HepG2 (cell line): Measurements from ENCODE around the gene FASTK. TPM values are rescaled to one million over a fixed set of nuclear protein-coding genes. Genes with fewer than 3 reads are reported as not detected.

Experiments
- ARNT2 ChIP-seq: sonication (generic); formaldehyde crosslinking; IDR thresholded peaks from 2 replicates; pipeline ENCODE4 v1.8.0; 2022; ENCODE audit warnings: mild to moderate bottlenecking, low read depth, missing genetic modification reagents, moderate library complexity
- E2F1 ChIP-seq: sonication (generic); formaldehyde crosslinking; IDR thresholded peaks from 2 replicates; pipeline ENCODE4 v1.5.0; 2020; ENCODE audit warnings: missing genetic modification reagents
- FOXC1 ChIP-seq: sonication (generic); formaldehyde crosslinking; IDR thresholded peaks from 2 replicates; pipeline ENCODE4 v1.8.0; 2022; ENCODE audit warnings: mild to moderate bottlenecking, missing genetic modification reagents, borderline replicate concordance
- HOXA3 ChIP-seq: sonication (generic); formaldehyde crosslinking; IDR thresholded peaks from 2 replicates; pipeline ENCODE4 v1.5.0; 2020; ENCODE audit warnings: missing genetic modification reagents
- IKZF4 ChIP-seq: sonication (generic); formaldehyde crosslinking; IDR thresholded peaks from 2 replicates; pipeline ENCODE4 v1.5.1; 2020; ENCODE audit warnings: borderline replicate concordance, mild to moderate bottlenecking, low read depth, missing genetic modification reagents; ENCODE audit errors: not compliant biosample characterization
- MIER3 ChIP-seq: IDR thresholded peaks from 2 replicates; pipeline ENCODE4 v1.6.1; 2016; ENCODE audit warnings: missing compliant biosample characterization, borderline replicate concordance
- NCOA1 ChIP-seq: sonication (generic); formaldehyde crosslinking; IDR thresholded peaks from 2 replicates; pipeline ENCODE4 v1.9.0; 2021; ENCODE audit warnings: missing genetic modification reagents
- RFX5 ChIP-seq: IDR thresholded peaks from 2 replicates; pipeline ENCODE4 v1.6.1; 2011; ENCODE audit warnings: low read depth, low read length, improper control_type of control experiment
- RFXANK ChIP-seq: IDR thresholded peaks from 2 replicates; pipeline ENCODE4 v1.6.1; 2016
- SALL1 ChIP-seq: sonication (generic); formaldehyde crosslinking; IDR thresholded peaks from 2 replicates; pipeline ENCODE4 v1.8.0; 2022; ENCODE audit warnings: mild to moderate bottlenecking, missing genetic modification reagents
- SALL2 ChIP-seq: sonication (generic); formaldehyde crosslinking; IDR thresholded peaks from 2 replicates; pipeline ENCODE4 v1.8.1; 2023; ENCODE audit warnings: mild to moderate bottlenecking, missing genetic modification reagents, inconsistent platforms
- SAP130 ChIP-seq: IDR thresholded peaks from 2 replicates; pipeline ENCODE4 v1.6.1; 2016; ENCODE audit warnings: low read depth
- ZNF101 ChIP-seq: sonication (generic); formaldehyde crosslinking; IDR thresholded peaks from 2 replicates; pipeline ENCODE4 v1.4.0; 2020; ENCODE audit warnings: mild to moderate bottlenecking, low read depth, missing genetic modification reagents, borderline replicate concordance
- ZNF367 ChIP-seq: sonication (generic); formaldehyde crosslinking; IDR thresholded peaks from 2 replicates; pipeline ENCODE4 v1.4.0; 2020; ENCODE audit warnings: missing genetic modification reagents, borderline replicate concordance
- ZNF432 ChIP-seq: sonication (generic); formaldehyde crosslinking; IDR thresholded peaks from 2 replicates; pipeline ENCODE4 v1.5.0; 2020; ENCODE audit warnings: missing genetic modification reagents, mild to moderate bottlenecking, borderline replicate concordance
- ZNF441 ChIP-seq: sonication (generic); formaldehyde crosslinking; IDR thresholded peaks from 2 replicates; pipeline ENCODE4 v1.7.0; 2021; ENCODE audit warnings: missing genetic modification reagents, borderline replicate concordance
- ZNF607 ChIP-seq: sonication (generic); formaldehyde crosslinking; IDR thresholded peaks from 2 replicates; pipeline ENCODE4 v1.5.1; 2020; ENCODE audit warnings: missing genetic modification reagents, mild to moderate bottlenecking, borderline replicate concordance
- ZNF776 ChIP-seq: sonication (generic); formaldehyde crosslinking; IDR thresholded peaks from 2 replicates; pipeline ENCODE4 v1.4.0; 2020; ENCODE audit warnings: mild to moderate bottlenecking, missing genetic modification reagents
- polyA plus RNA-seq, 8 experiments: library from polyadenylated mRNA; depleted of rRNA in 3 of 8; stranded (reverse) in 7 of 8; unstranded in 1 of 8; fragments of >200 nt; fragmentation: Illumina TruSeq in 4 of 8; extraction: Trizol in 4 of 8; gene quantifications; 2 replicates each; pipeline versions ENCODE4 v1.2.1 to v1.2.3, GENCODE V29; 2011 to 2016; ENCODE audit warnings: low read depth in 4 of 8, missing spikeins in 1 of 8, mixed read lengths in 1 of 8; ENCODE audit not compliant: insufficient read depth in 1 of 8
- total RNA-seq, 5 experiments: library from RNA; depleted of rRNA; stranded (reverse); fragments of >200 nt; fragmentation: Illumina TruSeq; extraction: Trizol; gene quantifications; 2 replicates each; pipeline ENCODE4 v1.2.3, GENCODE V29; 2016; ENCODE audit warnings: low read depth in 1 of 5
- TF ChIP-seq, protein P1 (sequence below): sonication (generic); formaldehyde crosslinking; IDR thresholded peaks from 2 replicates; pipeline ENCODE4 v1.4.0; 2020; ENCODE audit warnings: missing genetic modification reagents

Gene FASTK
- total and polyA plus RNA-seq, 2 of the 13 experiments (the other 11 are each of a cell fraction or from before 2014, with no cell fraction given) = 52.9 to 55.7 TPM

- TF ChIP-seq, protein P1, sequence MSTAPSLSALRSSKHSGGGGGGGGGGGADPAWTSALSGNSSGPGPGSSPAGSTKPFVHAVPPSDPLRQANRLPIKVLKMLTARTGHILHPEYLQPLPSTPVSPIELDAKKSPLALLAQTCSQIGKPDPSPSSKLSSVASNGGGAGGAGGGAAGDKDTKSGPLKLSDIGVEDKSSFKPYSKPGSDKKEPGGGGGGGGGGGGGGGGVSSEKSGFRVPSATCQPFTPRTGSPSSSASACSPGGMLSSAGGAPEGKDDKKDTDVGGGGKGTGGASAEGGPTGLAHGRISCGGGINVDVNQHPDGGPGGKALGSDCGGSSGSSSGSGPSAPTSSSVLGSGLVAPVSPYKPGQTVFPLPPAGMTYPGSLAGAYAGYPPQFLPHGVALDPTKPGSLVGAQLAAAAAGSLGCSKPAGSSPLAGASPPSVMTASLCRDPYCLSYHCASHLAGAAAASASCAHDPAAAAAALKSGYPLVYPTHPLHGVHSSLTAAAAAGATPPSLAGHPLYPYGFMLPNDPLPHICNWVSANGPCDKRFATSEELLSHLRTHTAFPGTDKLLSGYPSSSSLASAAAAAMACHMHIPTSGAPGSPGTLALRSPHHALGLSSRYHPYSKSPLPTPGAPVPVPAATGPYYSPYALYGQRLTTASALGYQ (CRISPR knock-in tag) = no peak
- TF ChIP-seq IKZF4 (CRISPR knock-in tag) = no peak
- TF ChIP-seq ZNF367 (CRISPR knock-in tag) = no peak
- TF ChIP-seq E2F1 (CRISPR knock-in tag) = no peak
- TF ChIP-seq ZNF432 = no peak
- TF ChIP-seq ZNF776 = no peak
- 0 out of 2 replicates have a peak, but pooled peaks have one; percentile 55 for TF ChIP-seq SALL2
- TF ChIP-seq SAP130 (CRISPR knock-in tag) = peak; percentile 82
- TF ChIP-seq HOXA3 (CRISPR knock-in tag) = peak; percentile 42; the same call in 1 of the 2 replicates
- no peak for TF ChIP-seq ZNF101 (CRISPR knock-in tag)
- TF ChIP-seq MIER3 = peak; percentile 56; the same call in 1 of the 2 replicates
- peak; percentile 53; the same call in 1 of the 2 replicates for TF ChIP-seq ARNT2
- TF ChIP-seq RFX5 = no peak
- no peak for TF ChIP-seq ZNF441 (CRISPR knock-in tag)
- TF ChIP-seq FOXC1 (CRISPR knock-in tag) = peak; percentile 50; the same call in 1 of the 2 replicates
- peak; percentile 75 for TF ChIP-seq SALL1 (CRISPR knock-in tag)
- no peak for TF ChIP-seq NCOA1 (CRISPR knock-in tag)
- 0 out of 2 replicates have a peak, but pooled peaks have one; percentile 76 for TF ChIP-seq ZNF607 (CRISPR knock-in tag)
- no peak for TF ChIP-seq RFXANK (CRISPR knock-in tag)
These were observed 18.0 kb downstream of the FASTK start (continued) for GRCh38 chr7:151062399-151063211.
